ENCODE results near the gene KDM7A.

DNA sequence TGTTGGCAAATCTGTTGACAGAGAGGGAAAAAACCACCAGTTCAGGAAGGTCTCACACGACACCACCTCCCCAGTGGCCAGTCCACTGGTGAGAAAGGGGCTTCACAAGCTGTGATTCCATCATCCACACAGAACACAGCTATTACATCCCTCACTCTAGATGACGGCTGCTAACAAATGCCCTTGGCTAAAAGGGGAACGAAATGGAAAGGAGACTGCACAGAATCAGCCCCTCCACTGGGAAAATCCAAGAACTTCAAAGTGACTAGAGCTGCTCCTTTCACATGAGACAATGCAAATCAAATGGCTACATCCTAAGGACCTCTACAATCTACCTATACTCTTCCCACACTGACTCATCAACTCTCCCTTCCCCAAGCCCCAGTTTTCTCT, 119.6 kb downstream of the KDM7A start:
- TF ChIP-seq POLR2A (IDR thresholded peaks at IDR 0.05), result no peak
- TF ChIP-seq, protein P1, sequence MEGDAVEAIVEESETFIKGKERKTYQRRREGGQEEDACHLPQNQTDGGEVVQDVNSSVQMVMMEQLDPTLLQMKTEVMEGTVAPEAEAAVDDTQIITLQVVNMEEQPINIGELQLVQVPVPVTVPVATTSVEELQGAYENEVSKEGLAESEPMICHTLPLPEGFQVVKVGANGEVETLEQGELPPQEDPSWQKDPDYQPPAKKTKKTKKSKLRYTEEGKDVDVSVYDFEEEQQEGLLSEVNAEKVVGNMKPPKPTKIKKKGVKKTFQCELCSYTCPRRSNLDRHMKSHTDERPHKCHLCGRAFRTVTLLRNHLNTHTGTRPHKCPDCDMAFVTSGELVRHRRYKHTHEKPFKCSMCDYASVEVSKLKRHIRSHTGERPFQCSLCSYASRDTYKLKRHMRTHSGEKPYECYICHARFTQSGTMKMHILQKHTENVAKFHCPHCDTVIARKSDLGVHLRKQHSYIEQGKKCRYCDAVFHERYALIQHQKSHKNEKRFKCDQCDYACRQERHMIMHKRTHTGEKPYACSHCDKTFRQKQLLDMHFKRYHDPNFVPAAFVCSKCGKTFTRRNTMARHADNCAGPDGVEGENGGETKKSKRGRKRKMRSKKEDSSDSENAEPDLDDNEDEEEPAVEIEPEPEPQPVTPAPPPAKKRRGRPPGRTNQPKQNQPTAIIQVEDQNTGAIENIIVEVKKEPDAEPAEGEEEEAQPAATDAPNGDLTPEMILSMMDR (IDR thresholded peaks at IDR 0.05), result no peak
- TF ChIP-seq EP300 (IDR thresholded peaks at IDR 0.05), result no peak

All from tibial nerve (tissue), 4 donors.